Fibroblast of peridontal ligament (primary cell): ENCODE measurements around the gene BATF2.
"Not testable (repeated sequence)": the region's sequence is repeated elsewhere in the genome, so short reads cannot be mapped to it uniquely, and the experiment has no call there.

Source experiments
- DNase-seq: peaks from one replicate; pipeline ENCODE4 v3.0.0-alpha.2; 2010; ENCODE audit errors: extremely low read depth

BATF2 gene

DNA sequence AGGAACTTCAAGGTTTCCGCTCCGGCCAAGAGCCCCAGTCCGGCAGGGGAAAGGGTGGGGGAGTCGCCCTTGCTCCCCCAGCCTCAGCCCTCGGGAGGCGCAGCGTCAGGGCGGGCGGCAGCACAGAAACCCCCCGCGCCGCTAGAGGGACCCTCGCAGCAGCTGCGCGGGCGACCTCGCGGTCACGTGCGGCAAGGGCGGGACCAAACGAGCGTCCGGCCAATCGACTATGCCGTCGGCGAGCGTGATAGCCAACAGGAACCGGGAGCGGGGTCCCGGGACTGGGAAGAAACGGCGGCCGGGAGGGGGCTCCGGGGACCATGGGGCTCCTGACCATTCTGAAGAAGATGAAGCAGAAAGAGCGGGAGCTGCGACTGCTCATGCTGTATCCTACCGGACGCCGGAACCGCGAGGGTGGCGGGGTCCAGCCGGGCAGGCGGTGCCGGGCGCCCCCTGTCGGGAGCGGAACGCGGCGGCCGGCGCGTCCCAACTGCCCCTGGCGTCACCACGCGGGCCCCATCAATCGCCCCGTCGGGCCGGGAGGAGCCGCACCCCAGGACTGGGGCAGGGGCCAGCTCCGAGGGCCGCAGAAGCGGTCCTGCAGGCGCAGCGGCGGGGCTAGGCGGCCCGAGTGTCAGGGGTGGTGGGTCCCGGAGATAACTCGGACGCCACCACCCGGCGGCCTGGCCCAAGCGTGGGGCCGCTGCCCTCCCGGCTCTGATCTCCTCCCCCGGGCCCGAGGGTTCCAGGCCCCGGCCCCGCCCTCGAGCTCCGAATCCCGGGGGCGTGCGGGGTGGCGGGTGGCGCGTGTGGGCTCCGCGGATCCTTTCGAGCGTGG lies 17.3 kb upstream of the BATF2 start, which contains the start of gene ARL2:
Gene ARL2, plus strand, starts transcription at position 273 of the 838 bp plus-strand sequence. Its CDS starts 48 bp downstream, at position 321.
- peak; percentile 84 for DNase-seq

DNA sequence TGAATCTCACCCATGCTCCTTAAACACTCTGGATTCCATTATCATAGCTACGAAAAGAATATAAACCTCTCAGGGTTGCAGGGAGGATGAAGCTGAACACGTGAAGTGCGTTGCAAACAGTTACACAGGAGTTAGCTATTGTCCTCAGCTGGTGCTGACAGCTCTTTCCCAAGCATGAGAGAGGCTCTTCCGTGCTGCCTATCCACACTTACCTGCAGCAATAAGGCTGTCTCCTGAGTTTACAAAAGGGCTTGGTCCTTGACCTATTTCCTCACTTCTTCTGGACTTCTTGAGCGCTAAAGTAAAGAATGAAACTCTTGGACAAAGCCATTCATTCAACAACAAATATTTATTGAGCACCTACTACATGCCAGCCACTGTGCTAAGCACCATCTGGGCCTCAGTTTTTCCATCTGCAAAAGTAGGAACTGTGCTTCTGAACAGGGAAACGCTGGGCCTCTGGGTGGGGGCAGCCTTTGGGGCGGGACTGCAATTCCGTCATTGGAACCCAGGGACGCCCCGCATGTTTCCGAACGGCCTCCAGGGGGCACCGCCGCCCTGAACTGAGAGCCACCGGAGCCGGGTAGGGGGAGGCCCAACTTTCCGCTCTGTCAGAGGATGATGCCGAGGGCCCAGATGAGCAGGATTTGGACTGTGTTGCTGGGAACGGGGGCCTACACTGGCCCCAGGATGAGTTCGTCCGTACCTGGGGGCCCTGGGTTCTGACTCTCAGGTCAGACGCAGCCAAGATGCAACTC lies 16.5 kb upstream of the BATF2 start:
- DNase-seq, result peak; percentile 83

DNA sequence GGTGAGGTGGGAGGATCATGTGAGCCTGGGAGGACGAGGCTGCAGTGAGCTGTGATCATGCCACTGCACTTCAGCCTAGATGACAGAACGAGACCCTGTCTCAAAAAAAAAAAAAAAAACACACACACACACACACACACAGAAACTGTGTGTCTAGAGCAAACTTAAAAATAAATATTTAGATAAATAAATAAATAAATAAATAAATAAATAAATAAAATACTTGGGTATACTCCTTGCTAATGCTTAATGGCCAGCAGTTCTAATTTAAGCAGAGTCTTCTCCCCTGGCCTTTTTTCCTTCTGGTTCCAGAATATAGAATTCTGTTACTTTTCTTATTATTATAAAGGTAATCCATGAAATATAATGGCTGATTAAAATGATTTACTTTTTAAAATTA lies 12.1 kb upstream of the BATF2 start:
- no peak for DNase-seq

DNA sequence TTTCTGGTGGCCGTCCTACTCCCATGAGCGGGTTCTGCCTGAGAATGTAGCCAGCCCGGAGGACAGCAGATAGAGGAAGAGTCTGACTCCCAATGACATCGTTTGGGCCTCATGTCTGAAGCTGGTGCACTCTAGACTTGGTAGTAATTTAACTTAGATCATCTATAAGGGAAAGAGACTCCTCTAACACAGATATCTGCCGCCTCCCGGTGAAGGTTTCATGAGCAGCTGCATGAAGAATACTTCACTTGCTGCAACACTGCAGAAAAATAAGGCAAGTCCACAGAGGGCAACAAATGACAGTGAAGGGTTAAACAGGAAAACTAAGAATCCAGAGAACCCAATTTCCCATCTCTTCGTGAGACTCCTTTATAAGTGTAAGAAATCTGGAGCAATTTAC lies 11.2 kb upstream of the BATF2 start:
- peak; percentile 35 for DNase-seq

DNA sequence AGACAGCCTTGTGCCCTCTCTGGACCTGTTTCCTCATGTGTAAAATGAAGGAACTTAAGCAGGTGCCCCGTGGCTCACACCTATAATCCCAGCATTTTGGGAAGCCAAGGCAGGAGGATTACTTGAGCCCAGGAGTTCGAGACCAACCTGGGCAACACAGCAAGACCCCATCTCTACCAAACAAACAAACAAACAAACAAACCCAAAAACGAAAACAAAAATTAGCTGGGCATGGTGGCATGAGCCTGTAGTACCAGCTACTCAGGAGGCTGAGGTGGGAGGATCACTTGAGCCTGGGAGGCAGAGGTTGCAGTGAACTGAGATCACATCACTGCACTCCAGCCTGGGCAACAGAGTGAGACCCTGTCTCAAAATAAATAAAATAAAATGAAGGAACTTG lies 7.2 kb upstream of the BATF2 start:
- DNase-seq, result not testable (repeated sequence)

DNA sequence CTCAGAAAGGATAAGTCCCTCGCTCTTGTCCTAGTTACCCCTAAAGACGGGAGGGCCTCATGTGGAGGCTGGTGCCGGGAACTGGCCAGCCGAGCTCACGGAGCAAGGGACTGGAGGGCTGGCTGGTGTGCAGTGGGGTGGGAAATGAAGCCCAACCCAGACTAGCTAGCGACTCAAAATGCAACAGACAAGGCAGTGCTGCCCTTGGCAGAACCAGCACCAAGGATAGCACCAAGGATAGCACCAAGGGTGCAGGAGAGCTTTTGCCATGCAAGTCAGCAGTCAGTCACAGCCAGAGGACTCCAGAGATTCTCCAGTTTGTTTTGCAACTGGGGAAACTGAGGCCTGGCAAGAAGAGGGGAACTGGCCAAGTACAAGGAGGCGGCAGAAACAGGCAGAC lies 6.5 kb upstream of the BATF2 start:
- DNase-seq, result peak; percentile 50

DNA sequence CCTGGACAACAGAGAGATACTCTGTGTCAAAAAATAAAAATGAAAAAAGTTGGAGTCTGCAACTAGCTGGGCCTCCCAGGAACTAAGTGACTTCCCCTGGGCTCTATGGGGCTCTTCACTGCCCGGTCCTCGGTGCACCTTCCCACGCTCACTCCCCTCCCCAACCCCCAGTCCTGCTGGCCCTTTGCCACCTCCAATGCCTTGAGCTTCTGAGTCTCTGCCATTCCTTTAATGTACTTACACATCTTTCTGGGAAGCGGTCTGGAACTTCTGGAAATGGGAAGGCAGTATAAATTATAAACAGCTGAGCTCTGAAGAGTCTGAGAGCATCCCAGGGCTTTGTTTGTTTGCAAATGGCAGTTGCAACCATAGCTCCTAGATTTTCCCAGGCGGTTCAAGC lies 5.9 kb upstream of the BATF2 start:
- peak; percentile 17 for DNase-seq

DNA sequence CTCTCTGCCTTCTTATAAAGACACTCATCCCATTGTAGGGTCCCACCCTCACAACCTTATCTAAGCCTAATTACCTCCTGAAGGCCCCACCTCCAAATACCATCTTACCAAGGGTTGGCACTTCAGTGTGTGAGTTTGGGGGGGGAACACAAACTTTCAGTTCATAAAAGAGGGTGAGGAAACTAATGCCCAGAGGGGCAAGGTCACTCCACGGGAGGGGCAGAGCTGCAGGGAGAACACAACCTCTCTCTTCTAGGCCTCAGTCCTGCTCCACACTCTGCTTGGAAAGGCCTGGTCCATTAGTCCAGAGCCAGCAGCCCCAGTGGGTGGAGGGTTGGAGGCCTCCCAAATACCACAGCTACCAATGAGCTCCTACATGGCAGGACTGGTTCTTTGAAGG lies 2.7 kb upstream of the BATF2 start:
- no peak for DNase-seq

DNA sequence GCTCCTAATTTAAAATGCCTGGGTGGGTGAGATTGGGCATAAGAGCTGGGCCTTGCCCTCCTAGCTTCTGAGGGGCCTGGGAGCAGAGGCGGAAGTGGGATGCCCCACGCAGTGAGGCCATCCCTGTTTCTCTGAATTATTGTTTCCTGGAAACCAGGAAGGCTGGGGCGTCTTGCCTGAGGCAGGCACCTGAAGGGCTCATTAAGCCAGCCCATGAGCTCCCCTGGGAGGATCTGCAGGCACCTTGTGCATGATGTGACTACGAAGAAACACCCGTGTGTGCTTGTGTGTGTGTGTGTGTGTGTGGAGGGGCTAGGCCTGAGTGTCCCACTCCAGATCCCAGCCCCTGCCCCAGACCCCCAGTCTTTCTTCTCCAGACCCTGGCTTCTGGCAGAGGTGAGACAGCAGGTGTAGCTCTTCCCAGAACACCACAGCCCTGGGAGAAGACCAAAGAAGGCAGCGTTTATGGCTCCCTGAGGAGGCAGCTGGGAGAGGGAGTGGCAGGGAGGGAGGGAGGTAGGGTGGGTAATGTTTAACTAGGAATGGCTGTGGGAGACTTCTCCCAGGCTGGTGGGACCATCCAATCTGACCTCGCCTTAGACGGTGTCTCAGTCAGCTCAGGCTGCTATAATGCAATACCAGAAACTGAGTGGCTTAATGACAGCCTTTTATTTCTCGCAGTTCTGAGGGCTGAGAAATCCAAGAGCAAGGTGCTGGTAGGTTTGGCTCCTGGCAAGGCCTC lies 2.1 kb upstream of the BATF2 start:
- no peak for DNase-seq

DNA sequence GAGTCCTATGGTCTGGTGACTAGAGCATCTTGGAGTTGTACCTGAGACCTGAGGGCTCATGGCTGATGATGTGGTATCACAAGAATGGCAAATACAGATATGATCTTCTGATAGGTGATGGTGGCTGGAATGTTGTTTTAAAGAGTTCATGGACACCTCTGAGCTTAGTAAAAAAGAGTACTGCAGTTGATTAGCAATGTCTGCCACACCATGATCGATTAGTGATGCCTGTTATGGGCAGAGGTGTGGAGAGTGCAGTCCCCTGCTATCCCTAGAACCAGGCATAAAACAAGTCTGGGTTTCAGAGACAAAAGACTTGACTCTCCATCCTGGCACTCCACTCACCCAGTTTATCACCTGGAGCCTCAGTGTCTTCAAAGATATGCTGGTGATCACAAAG lies 1.4 kb upstream of the BATF2 start:
- no peak for DNase-seq

DNA sequence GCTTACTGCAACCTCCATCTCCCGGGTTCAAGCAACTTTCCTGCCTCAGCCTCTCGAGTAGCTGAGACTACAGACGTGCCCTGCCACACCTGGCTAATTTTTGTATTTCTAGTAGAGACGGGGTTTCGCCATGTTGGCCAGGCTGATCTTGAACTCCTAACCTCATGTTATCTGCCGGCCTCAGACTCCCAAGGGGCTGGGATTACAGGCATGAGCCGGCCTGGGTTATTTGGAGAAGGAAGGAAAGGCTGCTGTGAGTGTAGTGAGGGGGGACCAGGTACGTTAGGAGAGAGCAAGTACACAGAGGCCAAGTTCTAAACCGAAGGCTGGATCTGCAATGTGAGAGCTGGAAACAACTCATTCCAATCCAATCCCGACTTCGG lies 453 bp downstream of the BATF2 start:
- no peak for DNase-seq

DNA sequence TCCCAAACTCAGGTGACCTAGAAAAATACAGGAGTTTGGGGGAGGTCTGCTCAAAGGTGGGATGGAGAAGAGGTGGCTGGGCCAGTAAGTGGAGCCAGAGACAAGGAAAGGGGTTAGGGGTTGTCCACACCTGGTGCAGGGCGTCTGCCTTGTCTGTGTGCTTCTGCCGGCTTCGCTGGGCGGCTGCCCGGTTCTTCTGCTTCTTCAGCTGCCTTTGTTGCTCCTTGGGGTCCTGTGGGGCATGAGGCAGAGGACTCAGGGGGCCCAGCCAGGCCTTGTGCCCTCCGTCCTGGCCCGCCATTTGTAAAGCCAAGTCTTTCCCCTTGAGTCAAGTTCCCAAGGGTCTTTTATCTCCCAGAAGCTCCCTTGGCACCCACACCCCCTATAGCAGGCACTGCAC lies 2.5 kb downstream of the BATF2 start:
- DNase-seq, result no peak

DNA sequence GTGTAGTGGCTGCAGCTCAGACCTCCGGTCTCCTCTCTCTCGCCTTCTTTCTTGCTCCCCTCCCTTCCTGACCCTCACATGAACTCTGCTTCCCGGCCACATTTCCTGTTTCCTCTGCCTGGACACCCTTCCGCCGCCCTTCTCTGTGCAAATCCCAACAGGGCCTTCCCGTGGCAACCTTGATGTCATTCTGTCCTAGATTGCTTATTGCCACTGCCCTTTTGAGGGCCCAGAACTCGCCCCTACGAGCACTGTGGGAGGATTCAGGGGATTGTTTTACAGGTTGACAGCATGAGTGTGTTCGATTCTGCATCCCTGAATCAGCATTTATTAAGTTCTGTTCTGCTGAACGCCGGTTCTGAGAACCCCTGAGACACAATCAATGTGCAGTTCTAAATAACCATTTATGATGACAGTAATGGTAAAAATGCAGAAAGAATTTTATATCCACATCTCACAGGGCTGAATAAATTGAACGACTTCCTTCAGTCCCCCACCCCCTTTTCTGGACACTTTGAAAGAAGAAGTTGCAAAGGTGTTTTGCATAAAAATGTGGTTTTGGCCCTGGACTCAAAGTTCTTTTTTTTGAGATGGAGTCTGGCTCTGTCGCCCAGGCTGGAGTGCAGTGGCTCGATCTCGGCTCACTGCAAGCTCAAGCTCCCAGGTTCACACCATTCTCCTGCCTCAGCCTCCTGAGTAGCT lies 6.4 kb downstream of the BATF2 start:
- DNase-seq, result no peak

DNA sequence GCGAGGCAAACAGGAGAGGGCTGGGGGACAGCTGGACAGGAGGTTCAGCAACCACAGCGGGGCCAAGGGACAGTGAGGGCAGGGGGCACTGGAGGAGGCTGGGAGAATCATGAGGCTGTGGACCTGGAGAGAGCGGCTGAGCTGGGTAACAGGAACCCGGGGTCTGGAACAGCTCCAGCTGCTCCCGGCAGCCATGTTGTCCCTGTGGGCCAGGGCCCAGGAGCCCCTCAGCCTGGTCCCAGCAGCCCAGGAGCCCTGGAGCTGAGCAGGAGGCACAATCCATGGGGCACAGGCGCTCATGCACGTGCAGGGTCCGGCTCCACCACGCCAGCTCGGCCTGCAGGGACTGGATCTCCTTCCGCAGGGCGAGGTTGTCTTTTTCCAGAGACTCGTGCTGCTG lies 7.4 kb downstream of the BATF2 start:
- no peak for DNase-seq

DNA sequence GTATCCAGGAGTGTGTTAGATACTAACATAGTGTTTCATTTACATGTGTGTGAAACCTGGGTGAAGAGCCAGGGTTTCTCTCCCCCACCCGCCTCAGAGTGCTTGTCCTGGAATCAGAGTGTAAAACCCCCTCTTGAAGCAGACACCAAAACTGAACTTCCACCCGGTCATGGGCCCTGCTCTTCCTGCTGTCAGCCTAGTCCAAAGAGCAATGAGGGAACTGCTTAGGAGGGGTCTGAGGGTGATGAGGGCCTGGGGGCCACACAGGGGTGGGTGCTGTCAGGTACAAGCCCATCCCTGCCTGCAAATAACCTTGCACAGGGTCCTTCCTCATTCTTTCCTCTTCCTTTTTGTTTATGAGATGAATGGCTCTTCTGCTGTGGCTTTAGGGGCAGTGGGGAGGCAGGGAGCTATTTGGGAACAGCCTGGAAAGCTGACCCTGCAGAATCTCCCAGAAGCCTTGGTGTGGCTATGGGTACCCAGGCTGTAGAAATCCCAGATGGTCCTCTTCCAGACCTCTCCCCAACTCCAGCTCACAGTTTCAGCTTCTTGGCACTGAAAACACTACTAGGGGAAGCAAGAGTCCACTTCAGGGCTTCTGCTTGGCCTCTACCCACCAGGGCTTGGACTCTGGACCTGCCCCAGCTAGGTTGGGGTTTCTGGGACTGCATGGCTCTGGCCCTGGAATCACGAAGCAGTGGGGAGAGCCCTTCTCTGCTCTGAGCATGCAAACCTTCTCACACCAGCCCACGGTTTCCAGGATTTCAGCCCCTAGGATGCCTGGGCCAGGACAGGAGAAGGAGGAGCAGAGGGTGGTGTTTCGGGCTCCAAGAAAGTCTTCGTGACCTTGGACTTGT lies 8.5 kb downstream of the BATF2 start:
- no peak for DNase-seq

DNA sequence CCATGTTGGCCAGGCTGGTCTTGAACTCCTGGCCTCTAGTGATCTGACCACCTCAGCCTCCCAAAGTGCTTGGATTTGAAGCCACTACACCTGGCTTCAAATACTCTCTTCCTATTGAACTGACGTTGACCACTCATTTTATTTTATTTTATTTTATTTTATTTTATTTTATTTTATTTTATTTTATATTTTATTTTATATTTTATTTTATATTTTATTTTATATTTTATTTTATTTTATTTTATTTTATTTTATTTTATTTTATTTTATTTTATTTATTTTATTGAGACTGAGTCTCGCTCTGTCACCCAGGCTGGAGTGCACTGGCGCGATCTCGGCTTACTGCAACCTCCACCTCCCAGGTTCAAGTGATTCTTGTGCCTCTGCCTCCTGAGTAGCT lies 13.4 kb downstream of the BATF2 start:
- not testable (repeated sequence) for DNase-seq

DNA sequence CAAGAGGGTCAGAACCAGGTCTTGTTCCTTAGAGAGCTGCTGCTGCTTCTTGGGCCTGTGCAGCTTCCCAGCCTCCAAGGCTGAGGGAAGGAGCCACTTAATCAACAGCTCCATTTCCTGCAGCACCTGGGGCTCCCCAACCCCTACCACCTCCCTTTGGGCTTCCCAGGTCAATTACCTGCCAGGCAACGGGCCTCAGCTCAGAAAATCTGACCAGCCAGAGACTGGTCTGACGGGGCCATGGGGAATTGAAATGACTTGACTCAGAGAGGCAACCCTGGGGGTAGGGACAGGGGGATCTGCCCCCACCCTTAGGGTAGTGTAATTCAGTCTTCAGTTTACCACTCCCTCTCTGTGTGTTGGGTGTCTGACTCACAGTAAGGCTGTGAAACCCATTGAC lies 20.1 kb downstream of the BATF2 start:
- no peak for DNase-seq

DNA sequence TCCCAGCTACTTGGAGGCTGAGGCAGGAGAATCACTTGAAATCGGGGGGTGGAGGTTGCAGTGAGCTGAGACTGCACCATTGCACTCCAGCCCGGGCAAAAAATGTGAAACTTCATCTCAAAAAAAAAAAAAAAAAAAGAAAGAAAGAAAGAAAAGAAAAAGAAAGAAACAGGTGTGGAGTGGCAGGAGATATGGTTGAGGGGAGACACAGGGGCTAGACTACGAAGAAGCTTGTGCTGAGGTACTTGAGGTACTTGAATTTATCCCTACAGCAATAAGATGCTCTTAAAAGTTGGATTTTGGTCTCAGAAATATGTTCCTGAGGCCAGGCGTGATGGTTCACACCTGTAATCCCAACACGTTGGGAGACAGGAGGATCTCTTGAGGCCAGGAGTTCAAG lies 22.6 kb downstream of the BATF2 start:
- DNase-seq, result no peak

DNA sequence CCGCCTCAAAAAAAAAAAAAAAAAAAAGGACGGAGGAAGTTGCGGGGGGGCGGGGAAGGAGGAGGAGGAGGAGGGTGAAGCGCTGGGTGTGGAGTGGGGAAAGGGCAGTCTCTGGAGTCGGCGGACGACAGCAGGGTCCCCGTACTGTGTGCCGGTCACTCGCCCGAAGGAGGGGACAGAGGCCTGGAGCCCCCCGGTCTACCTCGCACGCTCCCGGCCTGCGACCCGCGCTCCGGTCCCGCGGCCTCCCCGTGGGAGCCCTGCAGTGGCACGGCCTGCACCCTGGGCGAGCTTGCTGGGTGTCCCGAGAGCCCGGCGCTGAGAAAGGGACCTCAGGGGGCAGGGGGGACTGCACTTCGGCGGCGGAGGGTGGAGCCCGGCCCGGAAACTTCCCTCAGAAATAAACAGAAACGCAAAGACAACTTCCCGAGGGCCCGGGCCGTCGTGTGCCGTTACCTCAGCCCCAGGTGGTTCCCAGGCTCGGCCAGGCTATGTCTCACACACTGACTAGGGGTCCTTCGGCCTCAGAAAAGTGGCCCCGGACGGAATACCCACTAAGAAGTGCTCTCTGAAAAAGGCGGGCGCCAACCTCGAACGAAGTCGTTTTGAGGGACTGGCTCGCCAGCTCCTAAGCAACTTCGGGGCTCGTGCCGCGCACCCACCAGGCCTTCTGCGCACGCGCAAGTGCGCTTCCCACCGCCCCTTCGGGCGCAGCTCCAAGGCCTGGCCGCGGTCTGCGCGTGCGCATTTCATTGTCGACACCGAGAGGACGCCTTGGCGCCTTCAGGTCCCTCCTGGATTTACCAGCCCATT lies 25.1 kb downstream of the BATF2 start, which contains the start of gene MAJIN:
Gene MAJIN, minus strand, starts transcription at position 688 of the 813 bp plus-strand sequence. CDS start 12,703 bp downstream, outside the sequence.
- DNase-seq, result peak; percentile 56

DNA sequence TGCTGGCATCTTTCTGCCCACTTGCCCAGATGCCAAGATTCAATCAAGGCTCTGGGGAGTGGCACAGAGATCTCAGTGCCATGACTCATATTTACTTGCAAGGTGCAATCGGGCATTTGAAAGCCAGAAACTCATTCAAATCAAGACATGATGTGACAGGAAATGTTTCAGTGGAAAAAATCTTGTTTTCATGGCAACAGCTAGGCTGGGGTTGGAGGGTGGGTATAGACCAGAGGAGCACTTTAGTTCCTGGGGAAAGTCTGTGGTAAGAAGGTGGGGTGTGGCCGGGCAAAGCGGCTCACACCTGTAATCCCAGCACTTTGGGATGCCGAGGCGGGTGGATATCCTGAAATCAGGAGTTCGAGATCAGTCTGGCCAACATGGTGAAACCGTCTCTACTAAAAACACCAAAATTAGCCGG lies 26.0 kb downstream of the BATF2 start:
- DNase-seq, result no peak
